GM12875 (cell line): Measurements from ENCODE around the gene KBTBD13.

Experiments
- H3K4me3 ChIP-seq: one replicate; pipeline ENCODE4 v1.5.1; 2011; ENCODE audit warnings: low read depth, low read length, control low read depth
- CTCF ChIP-seq: IDR thresholded peaks from 2 replicates; pipeline ENCODE4 v1.5.1; 2011; ENCODE audit warnings: low read depth, mild to moderate bottlenecking, control low read depth, inconsistent platforms, low read length, moderate library complexity, borderline replicate concordance; ENCODE audit not compliant: insufficient read depth

The KBTBD13 gene

GRCh38 chr15:65057549-65057940, 19.0 kb upstream of the KBTBD13 start:
- TF ChIP-seq CTCF = no peak
- no peak overlapping the region for H3K4me3 ChIP-seq

GRCh38 chr15:65058394-65059368, 17.9 kb upstream of the KBTBD13 start:
- H3K4me3 ChIP-seq = no peak overlapping the region
- TF ChIP-seq CTCF = no peak

- no peak for TF ChIP-seq CTCF
Observed at GRCh38 chr15:65059369-65059750, 17.2 kb upstream of the KBTBD13 start.

GRCh38 chr15:65059931-65060596, 16.5 kb upstream of the KBTBD13 start:
- TF ChIP-seq CTCF = no peak
- H3K4me3 ChIP-seq = no peak overlapping the region

More at GRCh38 chr15:65059369-65059750, 17.2 kb upstream of the KBTBD13 start:
- no peak overlapping the region for H3K4me3 ChIP-seq

GRCh38 chr15:65060641-65061397, 15.7 kb upstream of the KBTBD13 start:
- no peak for TF ChIP-seq CTCF

GRCh38 chr15:65062061-65062460, 14.5 kb upstream of the KBTBD13 start:
- no peak overlapping the region for H3K4me3 ChIP-seq
- TF ChIP-seq CTCF = no peak

More at GRCh38 chr15:65060641-65061397, 15.7 kb upstream of the KBTBD13 start:
- H3K4me3 ChIP-seq = no peak overlapping the region
